AML-193 (cell line): ENCODE data around the gene CAMTA1.

ENCODE experiments used
- DNase-seq, 2 experiments: peaks; one replicate each; lab custom pipeline; 2025; lab: John Stamatoyannopoulos, UW

CAMTA1 gene

GRCh38 chr1:7516929-7517328, 731.7 kb downstream of the CAMTA1 start:
- no peak for DNase-seq

- no peak for DNase-seq
These were observed 732.5 kb downstream of the CAMTA1 start for GRCh38 chr1:7517611-7518330.

GRCh38 chr1:7518411-7518810, 733.2 kb downstream of the CAMTA1 start:
- no peak for DNase-seq

GRCh38 chr1:7519181-7519860, 734.1 kb downstream of the CAMTA1 start:
- no peak for DNase-seq

- no peak for DNase-seq
These were observed 734.7 kb downstream of the CAMTA1 start for GRCh38 chr1:7519861-7520395.

- no peak for DNase-seq
These were observed 735.2 kb downstream of the CAMTA1 start for GRCh38 chr1:7520496-7520895.

- no peak for DNase-seq
These were observed 739.4 kb downstream of the CAMTA1 start for GRCh38 chr1:7524341-7525337.

GRCh38 chr1:7525338-7526063, 740.2 kb downstream of the CAMTA1 start:
- no peak for DNase-seq

GRCh38 chr1:7526196-7526866, 741.1 kb downstream of the CAMTA1 start:
- no peak for DNase-seq

- DNase-seq = no peak
These were observed 741.8 kb downstream of the CAMTA1 start for GRCh38 chr1:7526867-7527732.

GRCh38 chr1:7527733-7528045, 742.4 kb downstream of the CAMTA1 start:
- no peak for DNase-seq

GRCh38 chr1:7528386-7529198, 743.3 kb downstream of the CAMTA1 start:
- DNase-seq = no peak

- no peak for DNase-seq
These were observed 744.7 kb downstream of the CAMTA1 start for GRCh38 chr1:7529917-7530316.

GRCh38 chr1:7531562-7532340, 746.5 kb downstream of the CAMTA1 start:
- DNase-seq = no peak

GRCh38 chr1:7533006-7533405, 747.8 kb downstream of the CAMTA1 start:
- no peak for DNase-seq

- DNase-seq = no peak
These were observed 749.0 kb downstream of the CAMTA1 start for GRCh38 chr1:7534061-7534825.

- no peak for DNase-seq
These were observed 749.8 kb downstream of the CAMTA1 start for GRCh38 chr1:7535016-7535415.
